GM19324 (cell line): ENCODE results near the gene TMEM86A.

ENCODE experiments used
- ATAC-seq: cut with Tn5 transposase; IDR thresholded peaks from one replicate; pipeline ENCODE4 v1.9.1; 2021; ENCODE audit warnings: mild to moderate bottlenecking, moderate library complexity; ENCODE audit not compliant: unreplicated experiment, low FRiP score

TMEM86A gene

GRCh38 chr11:18699269-18699596 is 654 bp downstream of the TMEM86A start:
- ATAC-seq = no peak

GRCh38 chr11:18699848-18700261 is 1.3 kb downstream of the TMEM86A start:
- ATAC-seq = no peak

DNA sequence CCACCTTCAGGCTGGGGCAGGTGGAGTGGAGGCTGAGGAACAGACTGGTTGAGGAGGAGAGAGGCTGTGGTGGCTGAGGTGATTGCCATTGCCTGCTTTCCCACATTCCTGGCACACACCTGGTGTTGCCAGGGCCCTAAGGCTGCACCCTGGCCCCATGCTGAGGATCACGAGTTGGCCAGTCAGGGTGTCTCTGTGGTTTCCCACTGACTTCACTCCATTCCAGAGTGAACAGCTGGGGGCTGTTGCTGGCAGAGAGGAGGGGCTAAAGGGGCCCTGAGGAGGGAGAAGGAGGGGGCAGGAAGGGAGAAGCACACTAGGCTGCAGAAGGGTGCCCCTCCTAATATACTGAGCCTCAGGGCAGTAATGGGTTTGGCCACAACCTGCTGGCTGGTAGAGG is 1.8 kb downstream of the TMEM86A start:
- ATAC-seq = no peak

DNA sequence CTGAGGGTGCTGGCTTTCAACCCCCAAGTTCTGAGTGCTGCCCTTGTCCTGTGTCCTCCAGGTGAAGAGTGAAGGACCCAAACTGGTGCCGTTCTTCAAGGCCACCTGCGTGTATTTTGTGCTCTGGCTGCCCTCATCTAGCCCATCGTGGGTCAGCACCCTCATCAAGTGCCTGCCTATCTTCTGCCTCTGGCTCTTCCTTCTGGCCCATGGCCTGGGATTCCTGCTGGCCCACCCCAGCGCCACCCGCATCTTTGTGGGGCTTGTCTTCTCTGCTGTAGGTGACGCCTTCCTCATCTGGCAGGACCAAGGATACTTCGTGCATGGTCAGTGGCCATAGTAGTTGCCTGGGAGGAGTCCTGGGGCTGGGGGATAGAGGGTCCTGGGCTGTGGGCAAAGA is 2.3 kb downstream of the TMEM86A start:
- no peak for ATAC-seq

- ATAC-seq = no peak
These were observed 3.1 kb downstream of the TMEM86A start for GRCh38 chr11:18701614-18702216.

GRCh38 chr11:18703001-18703763 is 4.6 kb downstream of the TMEM86A start:
- no peak for ATAC-seq

GRCh38 chr11:18704045-18704645 is 5.6 kb downstream of the TMEM86A start:
- no peak for ATAC-seq

GRCh38 chr11:18704698-18705097 is 6.1 kb downstream of the TMEM86A start:
- ATAC-seq = no peak

GRCh38 chr11:18705651-18706281 is 7.2 kb downstream of the TMEM86A start:
- no peak for ATAC-seq

- peak; percentile 45 for ATAC-seq
These were observed 8.0 kb downstream of the TMEM86A start for GRCh38 chr11:18706330-18707243.

GRCh38 chr11:18707811-18708340 is 9.3 kb downstream of the TMEM86A start:
- ATAC-seq = no peak

GRCh38 chr11:18709414-18709813 is 10.8 kb downstream of the TMEM86A start:
- no peak for ATAC-seq

DNA sequence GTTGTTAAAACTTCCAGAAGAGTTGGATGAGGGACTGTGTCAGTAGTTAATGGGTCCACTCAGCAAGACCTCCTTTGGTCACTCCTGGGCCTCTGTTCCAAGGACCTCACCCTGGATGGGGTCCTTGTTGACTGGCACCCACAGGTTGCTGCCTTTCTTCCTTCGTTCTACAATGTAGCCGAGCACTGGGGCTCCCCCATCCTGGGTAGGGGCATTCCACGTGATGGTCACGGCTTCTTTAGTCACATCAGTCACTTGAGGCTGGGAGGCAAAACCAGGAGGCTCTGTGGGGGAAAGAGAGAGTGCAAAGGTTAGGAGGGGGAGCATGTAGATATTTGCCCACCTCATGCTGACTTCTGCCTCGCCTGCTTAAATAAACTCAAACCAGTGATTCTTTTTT is 12.0 kb downstream of the TMEM86A start:
- ATAC-seq = no peak

GRCh38 chr11:18713646-18714442 is 15.3 kb downstream of the TMEM86A start:
- ATAC-seq = no peak

- no peak for ATAC-seq
These were observed 15.8 kb downstream of the TMEM86A start for GRCh38 chr11:18714443-18714780.

DNA sequence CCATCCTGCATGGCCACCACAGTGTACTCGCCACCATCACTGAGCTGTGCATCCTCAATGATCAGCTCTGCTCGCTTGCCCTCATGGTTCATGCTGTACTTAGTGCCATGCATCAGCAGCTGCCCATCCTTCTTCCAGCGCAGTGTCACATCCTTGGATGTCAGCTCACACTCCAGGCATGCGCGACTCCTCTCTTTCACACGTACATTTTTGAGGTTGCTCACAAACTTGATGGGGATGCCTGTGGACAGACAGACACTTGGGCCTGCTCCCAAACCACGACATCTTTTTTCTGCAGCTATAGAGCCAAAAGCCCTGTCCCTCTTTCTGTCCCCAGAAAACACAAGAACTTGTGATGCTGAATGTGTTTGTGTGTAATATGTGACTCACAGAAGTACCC is 16.9 kb downstream of the TMEM86A start:
- no peak for ATAC-seq

GRCh38 chr11:18720091-18720807 is 21.7 kb downstream of the TMEM86A start:
- ATAC-seq = no peak

DNA sequence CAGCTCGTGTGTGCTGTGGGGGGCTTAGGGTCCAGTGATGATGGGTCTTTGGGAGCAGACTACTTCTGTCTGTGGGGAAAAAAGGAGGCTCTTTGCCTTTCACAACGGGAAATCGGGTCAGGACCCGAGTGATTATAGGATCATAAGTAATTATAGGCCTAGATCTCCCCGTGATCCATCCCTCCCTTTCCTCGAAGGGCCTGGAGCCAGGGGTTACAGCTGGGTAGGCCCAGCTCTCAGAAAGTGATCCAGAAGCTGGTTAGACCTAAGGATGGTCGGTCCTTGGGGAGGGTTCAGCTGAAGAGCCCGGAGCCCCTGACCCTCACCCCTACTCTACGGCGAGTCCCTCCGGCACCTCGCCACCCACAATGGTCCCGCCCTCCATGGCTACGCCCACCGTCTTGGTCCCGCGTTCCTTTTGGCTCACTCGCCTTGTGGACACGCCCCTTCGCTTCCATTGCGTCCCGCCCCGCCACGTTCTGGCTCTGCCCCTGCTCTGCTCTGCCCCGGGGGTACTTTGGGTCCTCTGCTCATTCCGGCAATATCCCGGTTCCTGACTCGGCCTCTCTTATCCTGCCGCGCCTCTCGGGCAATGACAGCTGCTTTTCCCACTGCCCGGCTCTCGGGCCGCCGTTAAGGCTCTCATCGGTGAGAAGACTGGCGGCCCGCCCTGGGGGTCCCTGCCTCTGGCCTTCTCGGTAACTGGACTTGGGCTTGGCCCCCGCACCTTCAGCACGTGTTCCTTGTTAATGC is 22.4 kb downstream of the TMEM86A start:
- peak; percentile 38 for ATAC-seq
